Spleen (tissue), 7 donors: ENCODE data around the gene GARIN5B.

Experiments used
- POLR2A ChIP-seq, 3 donors: fragments of 450-650 bp; IDR thresholded peaks; one replicate each; pipeline ENCODE4 v1.5.1; 2017; ENCODE audit warnings: antibody characterized with exemption in 3 of 3, mild to moderate bottlenecking in 1 of 3
- POLR2AphosphoS5 ChIP-seq, 3 donors: sonication (generic); formaldehyde crosslinking; IDR thresholded peaks; one replicate each; pipeline ENCODE4 v1.5.1; 2017; ENCODE audit warnings: antibody characterized with exemption in 3 of 3
- TF ChIP-seq, protein P1 (sequence below), 11 experiments: fragments of 200-600 bp in 7 of 11; fragments of 450-650 bp in 4 of 11; sonication (generic) in 4 of 11; IDR thresholded peaks in 8 of 11; conservative IDR thresholded peaks in 3 of 11; 1 replicate in 7 of 11; 2 replicates in 4 of 11; pipeline versions ENCODE4 v1.4.0 to v1.8.0; 2016 to 2021; ENCODE audit warnings: antibody characterized with exemption in 11 of 11, inconsistent platforms in 4 of 11, mild to moderate bottlenecking in 1 of 11
- donor health status: DM: no; HTN: no; CAD: no; lungs with moderate emphysema.
- donor health status: DM: no; HTN: no; CAD: no.
- donor health status: DM: no; HTN: no; CAD: no.

DNA sequence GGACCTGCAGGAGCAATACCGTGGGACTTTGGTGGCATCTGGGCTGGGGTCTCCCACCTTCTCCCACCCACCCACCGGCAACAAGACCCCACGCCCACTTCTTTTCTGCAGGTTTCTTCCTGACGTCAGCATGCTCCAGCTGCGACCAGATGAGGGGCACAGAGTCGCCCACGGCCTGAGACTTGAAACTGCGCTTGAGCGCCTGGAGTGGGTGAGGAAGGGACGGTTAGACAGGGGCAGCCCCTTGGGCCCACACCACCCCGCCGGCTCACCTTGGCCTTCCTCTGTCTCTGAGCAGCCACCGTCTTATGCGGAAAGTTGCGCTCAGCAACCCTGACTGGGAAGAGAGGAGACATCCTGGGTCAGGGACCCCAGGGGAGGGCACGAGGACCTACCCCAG is 2.2 kb downstream of the GARIN5B start:
- TF ChIP-seq, protein P1, sequence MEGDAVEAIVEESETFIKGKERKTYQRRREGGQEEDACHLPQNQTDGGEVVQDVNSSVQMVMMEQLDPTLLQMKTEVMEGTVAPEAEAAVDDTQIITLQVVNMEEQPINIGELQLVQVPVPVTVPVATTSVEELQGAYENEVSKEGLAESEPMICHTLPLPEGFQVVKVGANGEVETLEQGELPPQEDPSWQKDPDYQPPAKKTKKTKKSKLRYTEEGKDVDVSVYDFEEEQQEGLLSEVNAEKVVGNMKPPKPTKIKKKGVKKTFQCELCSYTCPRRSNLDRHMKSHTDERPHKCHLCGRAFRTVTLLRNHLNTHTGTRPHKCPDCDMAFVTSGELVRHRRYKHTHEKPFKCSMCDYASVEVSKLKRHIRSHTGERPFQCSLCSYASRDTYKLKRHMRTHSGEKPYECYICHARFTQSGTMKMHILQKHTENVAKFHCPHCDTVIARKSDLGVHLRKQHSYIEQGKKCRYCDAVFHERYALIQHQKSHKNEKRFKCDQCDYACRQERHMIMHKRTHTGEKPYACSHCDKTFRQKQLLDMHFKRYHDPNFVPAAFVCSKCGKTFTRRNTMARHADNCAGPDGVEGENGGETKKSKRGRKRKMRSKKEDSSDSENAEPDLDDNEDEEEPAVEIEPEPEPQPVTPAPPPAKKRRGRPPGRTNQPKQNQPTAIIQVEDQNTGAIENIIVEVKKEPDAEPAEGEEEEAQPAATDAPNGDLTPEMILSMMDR (IDR thresholded peaks at IDR 0.05 in 8 of 11, conservative IDR thresholded peaks at IDR 0.05 in 3 of 11) = no peak
- TF ChIP-seq POLR2A (IDR thresholded peaks at IDR 0.05) = no peak
- no peak for TF ChIP-seq POLR2AphosphoS5 (IDR thresholded peaks at IDR 0.05)
